Measurements from ENCODE around the gene CHCHD4.

The CHCHD4 gene
- 1.8 to 16.0 (median 9.5) reads per million in 17 experiments for total RNA-seq

DNA sequence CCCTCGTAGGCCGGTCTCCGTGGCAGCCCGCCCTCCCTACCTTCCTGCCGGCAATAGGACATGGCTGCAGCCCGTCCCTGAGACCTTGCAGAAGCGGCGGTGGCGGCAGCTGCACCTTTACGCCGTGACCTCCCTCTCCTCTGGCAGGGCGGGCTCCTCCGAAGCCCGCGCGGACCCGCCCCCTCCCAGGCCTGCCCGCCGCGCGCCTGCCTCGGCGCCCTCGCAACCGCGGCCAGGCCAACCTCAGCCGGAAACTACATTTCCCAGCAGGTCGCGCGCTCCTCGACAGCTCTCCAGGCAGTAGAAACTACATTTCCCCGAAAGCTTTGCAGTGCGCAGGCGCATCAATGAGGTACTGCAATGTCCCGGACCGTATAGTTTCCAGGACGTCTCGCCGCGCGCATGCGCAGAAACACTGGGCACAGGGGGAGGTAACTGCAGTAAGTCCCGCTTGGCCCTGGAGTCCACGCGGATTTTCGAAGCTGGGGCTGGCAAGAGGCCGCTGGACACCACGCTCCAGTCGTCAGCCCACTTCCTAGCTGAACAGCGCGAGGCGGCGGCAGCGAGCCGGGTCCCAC, at the start of gene CHCHD4, which contains the start of gene TMEM43:
Gene CHCHD4 (minus strand): TSS at position 256 of the 578 bp plus-strand sequence. CDS start 194 bp downstream, at position 62.
Gene TMEM43 (plus strand): TSS at position 438 of the 578 bp plus-strand sequence. CDS start 142 bp downstream, outside the sequence.
- DNase-seq = peak; percentile 99 to 100 (median 100)

DNA sequence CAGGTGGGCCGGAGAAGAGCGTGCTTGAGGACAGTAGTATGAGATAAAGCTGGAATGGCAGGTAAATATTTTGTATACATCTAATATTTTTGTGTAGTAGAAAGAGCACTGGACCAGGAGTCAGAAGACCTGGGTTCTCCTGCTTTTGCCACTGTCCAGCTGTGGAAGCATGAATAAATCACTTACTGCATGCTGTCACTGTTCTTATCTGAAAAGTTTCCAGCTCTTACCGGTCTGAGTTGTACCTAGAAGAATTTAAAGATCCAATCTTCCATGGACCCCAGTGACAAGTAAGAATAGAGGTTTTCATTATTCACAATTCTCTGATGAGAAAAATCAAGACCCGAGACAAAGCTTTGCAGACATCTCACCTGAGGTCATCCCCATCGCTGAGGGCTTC, 47.8 kb upstream of the CHCHD4 start:
- no peak for DNase-seq

DNA sequence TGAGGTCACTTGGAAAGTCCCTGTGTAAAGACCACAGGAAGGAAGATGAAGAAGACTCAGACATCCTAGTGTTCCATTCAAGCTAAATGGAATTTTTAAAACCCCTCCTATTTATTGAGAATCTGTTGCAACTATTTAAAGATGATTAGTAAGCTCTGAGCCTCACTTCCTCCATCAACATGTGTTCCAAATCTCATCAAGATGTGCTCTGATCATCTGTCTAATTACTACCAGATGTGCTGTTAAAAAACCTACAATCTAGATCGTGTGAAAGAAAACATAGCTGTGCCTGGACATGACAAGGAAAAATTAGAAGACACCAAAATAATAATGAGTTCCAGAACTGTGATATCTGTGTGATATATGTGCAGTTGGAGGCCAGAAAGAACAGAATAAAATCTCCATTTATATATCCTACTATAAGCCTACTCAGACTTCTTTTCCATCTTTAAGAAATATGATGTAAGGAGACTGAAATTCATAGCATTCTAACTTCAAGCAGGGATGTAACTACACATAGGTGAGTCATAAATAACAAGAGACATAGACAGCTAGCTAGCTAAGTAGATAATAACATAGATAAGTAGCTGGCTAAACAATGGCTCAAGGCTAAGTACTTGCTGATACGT, 46.0 kb upstream of the CHCHD4 start:
- DNase-seq = no peak

DNA sequence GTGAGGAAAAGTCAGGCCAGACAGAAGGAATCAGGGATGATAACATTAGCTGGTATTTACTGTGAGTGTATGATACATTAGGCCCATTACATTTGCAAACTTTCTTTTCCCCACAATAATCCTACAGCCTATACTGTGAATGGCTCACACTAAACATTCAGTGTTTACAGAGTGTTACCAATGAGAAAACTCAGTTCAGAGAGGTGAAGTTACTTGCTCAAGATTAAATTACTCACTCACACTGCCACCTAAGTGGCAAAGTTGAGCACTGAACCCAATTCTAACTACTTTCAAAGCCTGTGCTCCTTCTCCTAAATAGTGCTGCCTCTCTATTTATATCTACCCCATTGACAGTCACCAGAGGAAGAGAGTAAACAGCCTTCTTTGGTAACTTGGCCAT, 45.2 kb upstream of the CHCHD4 start:
- DNase-seq = no peak

DNA sequence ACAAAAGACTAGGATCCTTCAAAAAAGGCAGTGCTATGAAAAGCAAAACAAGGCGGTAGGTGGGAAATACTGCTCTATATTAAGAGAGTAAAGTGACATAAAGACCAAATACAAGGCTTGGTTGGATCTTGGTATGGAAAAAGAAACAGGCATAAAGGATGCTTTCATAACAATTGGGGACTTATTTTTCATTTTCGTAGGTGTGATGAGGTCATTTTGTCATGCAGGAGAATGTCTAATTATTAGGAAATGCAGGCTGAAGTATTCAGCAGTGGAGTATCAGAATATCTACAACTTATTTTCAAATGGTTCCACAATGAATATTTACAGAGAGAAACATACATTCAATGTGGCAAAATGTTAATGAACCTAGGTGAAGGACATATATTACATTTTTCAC, 44.8 kb upstream of the CHCHD4 start:
- DNase-seq = peak in 2 of 4 experiments; percentile 28

DNA sequence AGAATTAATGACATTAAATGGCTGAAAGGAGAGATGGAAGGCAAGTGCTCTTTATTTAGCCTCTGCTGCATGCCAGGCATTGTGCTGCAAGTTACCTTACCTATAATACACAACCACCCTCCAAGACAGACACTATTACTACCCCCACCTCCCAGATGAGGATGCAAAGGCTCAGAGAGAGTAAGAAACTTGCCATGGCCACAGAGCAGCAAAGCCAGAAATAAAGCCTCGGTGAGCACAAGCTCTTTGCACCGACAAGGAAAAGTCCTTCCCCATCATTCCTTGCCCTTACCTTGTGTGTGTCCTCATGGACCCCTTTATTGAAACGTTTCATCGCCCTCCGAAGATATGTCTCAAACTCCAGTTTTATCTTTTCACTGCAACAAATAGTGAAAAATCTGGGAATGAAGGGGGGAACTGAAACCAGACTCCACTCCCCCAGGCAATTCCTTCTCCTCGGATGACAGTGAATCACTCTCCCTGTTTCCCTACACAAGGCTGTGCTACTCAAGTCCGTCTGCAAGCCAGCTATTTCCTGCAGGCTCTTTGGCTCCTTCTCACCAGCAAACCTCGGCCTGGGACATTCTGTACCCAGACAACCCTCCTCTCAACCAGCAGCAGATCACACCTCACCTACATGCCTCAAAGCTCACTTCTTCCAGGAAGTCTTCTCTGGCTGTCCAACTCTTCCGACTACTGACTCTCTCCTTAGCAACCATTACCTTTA, 42.4 kb upstream of the CHCHD4 start:
- DNase-seq = peak in 1 of 4 experiments; percentile 10

DNA sequence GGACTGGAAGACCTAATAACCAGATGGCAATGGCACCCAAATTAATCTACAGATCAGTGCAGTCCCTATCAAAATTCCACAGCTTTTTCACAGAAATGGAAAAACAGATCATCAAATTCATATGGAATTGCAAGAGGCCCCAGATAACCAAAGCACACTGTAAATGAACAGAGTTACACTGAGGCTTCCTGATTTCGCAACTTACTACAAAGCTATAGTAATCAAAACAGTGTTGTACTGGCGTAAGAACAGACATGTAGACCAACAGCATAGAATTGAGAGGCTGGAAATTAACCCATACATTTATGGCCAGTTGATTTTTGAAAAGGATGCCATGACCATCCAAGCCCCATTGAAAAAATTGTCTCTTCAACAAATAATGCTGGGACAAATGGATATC, 37.5 kb upstream of the CHCHD4 start:
- DNase-seq = peak in 1 of 4 experiments; percentile 45

DNA sequence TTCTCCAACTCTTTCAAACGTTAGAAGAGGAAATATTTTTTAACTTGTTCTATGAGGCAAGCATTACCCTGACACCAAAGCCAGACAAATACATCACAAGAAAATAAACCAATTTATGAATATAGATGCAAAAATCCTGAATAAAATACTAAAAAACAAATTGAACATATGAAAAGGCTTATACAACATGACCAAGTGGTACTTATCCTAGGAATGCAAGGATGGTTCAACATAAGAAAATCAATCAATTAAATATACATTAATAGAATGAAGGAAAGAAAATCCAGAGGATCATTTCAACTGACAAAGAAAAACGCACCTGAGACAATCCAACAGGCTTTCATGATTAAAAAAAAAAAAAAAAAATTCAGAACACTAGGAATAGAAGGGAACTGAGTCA, 36.6 kb upstream of the CHCHD4 start:
- DNase-seq = no peak

DNA sequence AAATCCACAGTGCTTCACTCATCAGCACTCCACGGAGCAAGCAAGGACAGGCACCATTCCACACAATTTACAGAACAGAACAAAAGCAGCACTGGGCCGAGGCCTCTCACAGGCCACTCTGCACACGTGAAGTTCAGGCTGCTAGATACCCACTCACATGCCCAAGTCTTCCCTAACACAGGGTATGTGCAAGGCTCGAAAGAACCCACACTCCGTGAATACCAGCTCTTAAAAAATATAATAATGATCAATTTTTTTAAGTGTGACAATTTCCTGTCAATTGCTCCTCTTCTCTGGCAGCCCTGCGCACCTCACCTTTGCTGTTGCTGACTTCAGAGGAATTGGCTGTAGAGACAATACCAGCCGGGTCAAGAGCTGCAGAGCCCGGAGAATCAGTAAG, 34.8 kb upstream of the CHCHD4 start:
- no peak for DNase-seq

DNA sequence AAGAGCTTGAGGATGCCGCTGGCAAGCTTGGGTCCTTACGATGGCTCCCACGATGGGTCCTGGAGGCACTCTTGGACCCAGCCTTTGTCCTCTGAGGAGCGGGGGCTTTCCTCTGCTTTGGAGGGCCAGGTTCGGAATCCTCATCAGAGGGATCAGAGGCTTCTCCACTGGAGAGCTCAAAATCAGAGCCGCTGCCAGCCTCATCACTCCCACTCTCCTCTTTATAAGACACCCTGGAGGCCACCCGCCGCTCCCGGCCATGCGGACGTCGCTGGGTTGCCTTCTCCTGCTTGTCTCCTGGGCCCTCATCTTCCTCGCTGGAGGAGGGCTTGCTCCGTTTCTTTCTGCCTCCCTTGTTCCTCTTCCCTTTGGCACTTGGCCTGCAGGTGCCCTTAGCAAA, 33.7 kb upstream of the CHCHD4 start:
- DNase-seq = no peak

DNA sequence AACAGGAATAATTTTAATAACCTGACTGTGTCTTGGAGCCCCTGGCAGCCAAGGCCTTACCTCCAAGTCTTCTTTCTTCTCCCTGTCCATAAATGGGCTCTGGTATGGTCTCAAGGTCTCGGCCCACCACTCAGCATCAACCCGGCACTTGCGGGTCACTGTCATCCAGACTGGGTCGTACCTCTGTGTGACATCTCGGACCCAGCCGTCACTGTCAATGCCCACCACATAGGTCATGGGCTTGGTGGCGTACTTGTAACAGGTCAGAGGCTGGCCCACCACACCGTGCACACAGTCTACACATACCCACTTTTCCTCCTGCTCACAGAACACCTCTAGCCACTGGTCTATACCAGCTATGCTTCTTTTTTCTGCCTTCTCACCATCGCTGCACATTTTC, 33.3 kb upstream of the CHCHD4 start:
- no peak for DNase-seq

DNA sequence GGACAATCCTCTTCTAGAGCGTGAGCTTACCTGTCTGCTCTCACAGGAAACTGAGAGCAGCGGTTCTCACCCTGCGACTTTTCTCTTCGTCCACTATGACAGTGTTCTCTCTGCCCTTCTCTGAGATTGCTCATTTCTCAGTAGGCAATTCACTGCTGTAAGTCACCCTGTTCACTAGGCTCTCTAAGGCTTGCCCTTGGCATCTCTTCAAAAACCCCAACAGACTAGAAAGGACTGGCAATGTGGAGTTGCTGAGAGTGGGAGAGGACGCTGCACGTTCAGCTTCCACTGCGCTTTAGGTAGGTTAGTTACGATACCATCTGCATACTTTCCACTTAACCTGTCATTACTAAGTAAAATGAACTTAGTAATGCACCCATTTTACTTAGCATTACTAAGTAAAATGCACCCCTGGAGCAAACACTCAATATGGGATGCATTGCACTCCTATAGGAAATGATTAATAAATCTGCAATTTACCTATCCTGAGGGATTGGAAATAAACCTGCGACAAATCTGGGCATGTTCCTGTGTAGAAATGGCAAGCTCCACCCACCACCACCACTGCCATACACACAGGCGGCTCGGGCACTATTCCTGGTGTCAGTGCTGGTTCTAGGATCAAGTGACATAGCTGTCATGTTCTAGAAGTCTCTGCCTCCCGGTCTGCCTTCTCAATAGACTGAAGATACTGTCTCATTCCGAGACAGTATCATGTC, 32.3 kb upstream of the CHCHD4 start:
- DNase-seq = no peak

DNA sequence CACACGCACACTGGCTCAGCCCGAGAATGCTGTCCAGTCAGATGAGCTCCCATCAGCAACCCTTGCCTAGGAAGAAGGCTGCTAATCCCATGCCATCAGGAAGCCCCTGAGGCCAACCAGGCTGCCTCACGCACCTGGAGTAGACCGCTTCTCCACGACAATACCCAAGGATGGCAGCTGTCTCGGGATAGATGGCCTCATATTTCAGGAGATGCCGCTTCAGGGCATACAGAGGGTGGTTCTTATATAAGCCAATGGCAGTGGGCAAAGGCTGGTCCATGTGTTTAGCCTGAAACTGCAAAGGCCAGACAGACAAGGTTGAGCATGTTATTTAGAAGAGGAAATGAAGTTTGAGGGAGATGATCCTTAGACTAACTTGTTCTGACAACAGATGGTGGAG, 31.5 kb upstream of the CHCHD4 start:
- no peak for DNase-seq

DNA sequence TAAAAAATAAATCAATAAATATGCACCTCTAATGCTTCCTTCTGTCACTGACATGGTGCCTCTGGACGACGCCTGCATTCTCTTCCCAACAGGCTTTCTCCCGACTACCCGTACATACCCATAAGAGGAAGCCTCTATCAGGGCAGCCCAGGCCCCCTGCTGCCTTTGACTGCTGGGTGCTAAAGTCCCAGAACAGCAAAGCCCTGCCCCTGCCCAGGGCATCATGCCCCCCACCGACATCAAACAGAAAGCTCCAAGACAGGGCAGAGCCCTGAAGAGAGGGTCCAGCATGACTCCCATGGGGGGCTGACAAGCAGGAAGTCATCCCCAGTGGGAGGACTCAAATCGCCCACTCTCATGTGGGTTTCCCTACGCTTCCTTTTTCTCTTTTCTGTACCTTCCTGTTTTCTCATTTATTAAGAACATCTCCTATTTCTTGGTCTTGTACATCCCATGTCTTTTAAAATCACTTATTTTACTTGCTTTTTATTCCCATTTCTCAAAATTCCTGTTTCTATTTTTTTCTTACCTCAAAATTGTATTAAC, 30.3 kb upstream of the CHCHD4 start:
- DNase-seq = peak; percentile 27 to 71 (median 68)

DNA sequence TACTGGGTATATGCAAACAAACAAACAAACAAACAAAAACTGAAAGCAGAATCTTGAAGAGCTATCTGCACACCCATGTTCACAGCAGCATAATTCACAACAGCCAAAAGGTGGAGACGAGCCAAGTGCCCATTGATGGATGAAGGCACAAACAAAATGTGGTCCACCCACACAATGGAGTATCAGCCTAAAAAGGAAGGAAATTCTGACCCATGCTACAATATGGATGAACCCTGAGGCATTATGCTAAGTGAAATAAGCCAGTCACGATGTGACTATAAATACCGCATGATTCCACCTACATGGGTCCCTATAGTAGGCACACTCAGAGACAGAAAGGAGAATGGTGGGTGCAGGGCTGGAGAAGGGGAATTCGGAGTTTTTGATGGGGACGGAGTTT, 29.6 kb upstream of the CHCHD4 start:
- DNase-seq = peak in 3 of 4 experiments; percentile 49 to 63 (median 61)

DNA sequence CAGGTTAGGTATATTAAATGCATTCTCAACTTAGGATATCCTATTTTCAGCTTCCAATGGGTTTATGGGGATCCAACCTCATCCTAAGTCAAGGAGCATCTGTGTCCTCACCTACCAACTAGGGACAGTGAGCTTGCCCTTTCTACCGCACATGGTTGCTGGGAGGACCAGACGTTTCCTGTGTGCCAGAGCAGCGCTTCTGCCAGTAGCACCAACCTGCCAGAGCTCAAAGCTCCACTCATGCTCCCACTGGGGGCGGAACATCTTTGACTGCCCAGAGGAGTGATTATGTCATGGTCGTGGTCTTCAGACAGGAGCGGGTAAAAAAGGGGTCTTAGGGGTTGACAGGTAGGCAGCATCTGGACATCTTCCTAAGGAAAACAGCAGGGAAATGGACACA, 29.0 kb upstream of the CHCHD4 start:
- DNase-seq = no peak

DNA sequence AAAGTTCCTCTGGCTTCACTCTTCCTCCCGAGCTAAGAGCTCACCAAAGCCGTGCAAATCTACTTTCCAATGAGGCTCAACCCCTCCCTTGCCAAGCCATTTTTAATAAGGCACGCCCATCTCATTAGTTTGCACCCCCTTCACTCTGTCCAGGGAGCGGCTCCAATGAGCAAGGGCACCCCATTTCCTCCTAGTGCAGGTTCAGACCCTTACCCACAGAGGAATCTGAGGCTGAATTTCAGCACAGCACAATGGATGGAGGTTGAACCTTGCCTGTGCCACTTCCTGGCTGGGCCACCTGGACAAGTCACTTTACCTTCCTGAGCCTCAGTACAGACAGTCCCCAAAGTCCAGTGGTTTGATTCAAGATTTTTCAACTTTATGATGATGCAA, 28.3 kb upstream of the CHCHD4 start:
- DNase-seq = no peak

DNA sequence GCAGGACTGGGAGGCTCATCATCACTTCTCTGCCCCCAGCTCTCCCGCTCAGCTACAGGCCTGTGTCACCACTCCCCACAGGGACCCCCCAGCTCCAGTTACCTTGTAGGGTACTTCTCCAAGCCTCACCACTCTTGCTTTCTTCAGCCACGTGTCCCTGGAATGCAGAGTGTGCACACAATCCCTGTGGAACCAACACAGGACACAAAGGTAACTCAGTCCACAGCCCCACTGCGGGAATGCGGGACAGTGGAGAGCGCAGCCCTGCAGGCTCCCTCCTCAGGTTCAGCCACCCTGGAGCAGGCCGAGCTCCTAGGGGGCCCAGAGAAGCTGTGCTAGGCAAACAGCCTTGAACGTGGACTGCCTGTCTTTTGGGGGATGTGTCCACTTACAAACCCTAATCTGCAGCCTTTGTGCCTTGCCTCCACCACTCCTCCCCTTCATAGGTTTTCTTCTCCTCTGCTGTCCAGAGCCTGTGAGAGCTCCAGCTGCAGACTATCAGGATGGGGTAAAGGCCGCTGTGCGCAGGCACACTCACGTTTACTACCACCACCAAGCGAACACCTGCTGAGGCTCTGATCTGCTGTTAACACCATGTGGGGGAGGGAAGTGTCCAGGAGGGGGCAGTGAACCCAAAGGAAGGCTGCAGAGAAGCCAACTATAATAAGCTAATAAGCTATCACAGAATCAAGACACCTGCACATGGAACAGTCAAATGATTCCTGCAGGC, 27.7 kb upstream of the CHCHD4 start:
- no peak for DNase-seq

DNA sequence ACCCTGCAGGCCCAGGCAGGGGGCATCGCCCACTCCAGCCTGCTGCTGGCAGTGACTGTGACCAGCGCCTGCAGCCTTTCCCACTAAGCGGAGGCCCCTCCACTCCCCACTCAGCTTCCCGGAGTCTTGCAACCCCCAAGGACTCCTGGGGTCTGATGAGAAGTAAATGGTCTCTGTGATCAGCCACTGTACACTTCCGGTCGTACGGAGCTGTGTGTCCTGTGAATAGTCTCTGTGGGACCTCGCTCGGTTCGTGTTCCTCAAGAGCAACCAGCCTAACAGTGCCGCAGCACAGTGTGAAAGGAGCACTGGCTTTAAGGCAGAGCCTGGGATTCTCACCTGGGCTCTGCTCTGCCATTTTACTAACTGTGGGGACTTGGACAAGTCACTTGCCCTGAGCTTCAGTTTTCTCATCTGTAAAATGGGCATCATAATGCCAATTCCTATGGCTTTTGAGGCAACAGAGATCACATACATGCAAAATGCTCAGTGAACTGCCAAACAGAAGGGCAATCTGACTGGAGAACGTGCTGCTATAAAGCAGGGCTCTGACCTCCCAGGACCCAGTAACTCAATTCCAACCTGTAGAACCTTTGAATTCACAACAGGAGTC, 26.9 kb upstream of the CHCHD4 start:
- DNase-seq = no peak

DNA sequence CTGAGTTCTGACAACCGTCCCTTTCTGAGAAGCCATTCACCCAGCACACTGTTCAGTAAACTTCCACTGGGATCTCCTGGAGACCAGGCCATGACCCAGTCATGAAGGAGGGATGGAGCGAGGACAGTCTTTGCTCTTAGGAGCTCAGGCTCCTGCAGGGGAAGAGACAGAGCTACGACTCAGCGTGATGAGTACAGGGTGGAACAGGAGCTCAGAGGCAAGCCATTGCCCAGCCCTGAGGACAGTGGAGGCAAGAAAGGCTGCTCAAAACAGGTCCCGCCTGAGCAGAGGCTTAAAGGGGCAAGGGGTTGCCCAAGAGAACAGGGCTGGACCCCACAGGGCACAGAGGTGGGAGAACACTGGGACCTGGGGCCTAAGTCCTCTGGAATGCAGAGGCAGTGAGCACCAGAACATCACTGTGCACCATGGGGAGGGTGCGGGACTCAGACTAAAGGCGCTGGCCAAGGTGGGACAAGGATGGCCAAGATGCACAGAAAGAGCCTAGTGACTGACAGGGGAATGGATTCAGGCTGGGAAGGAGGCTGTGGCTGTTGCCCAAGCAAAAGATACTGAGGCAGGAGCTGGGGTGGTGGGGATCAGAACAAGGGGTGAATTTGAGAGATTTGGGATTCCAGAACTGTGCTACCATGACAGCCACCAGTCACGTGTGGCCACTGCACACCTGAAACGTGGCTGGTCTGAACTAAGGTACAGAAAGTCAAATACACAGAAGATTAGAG, 26.0 kb upstream of the CHCHD4 start:
- no peak for DNase-seq

DNA sequence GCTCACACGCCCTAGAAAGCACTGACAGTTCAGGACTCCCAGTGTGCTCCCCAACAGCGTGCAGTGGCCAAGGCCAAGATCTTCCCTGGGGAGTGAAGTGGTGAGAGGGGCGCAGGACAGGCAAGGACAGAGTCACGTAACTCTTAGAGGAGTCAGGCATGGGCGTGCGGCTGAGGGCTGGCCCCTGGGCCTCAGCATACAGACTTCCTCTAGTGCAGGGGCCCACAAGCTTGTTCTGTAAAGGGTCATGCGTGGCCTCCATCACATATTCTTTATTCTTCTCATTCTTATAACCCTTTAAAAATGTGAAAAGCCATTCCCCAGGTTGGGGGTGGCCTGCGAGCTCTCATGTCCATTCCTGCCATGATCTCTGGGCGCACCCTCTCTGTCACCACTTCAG, 25.4 kb upstream of the CHCHD4 start:
- no peak for DNase-seq

All from suppressor macrophage (primary cell).